GM12878 (cell line): ENCODE measurements around the gene CD2. TPM values are rescaled to one million over a fixed set of nuclear protein-coding genes. Genes with fewer than 3 reads are reported as not detected.

ENCODE experiments used
- ATAC-seq: fragments of 200-7000 bp; cut with Tn5 transposase; 3 replicates; pipeline ENCODE4 v1.9.1; 2020; ENCODE audit warnings: mild to moderate bottlenecking, moderate library complexity
- BruUV-seq: library from RNA; stranded (reverse); fragments of 400-500 nt; replicated peaks from 2 replicates; lab custom pipeline; 2021; lab: Mats Ljungman, UMichigan
- CTCF ChIA-PET: fragments of 300-600 bp; sonication (Branson Sonifier 250); formaldehyde crosslinking; extraction: SDS; loops from one replicate; lab custom pipeline; 2021; ENCODE audit warnings: inconsistent platforms; lab: Yijun Ruan, JAX
- POLR2A ChIA-PET: fragments of 350-600 bp; formaldehyde crosslinking; extraction: SDS; loops from one replicate; lab custom pipeline; 2021; ENCODE audit warnings: inconsistent platforms; lab: Charles Lee
- RAD21 ChIA-PET: fragments of 300-600 bp; sonication (Branson Sonifier 250); formaldehyde crosslinking; loops from one replicate; lab custom pipeline; 2023; ENCODE audit warnings: antibody characterized with exemption; ENCODE audit not compliant: unreplicated experiment; lab: Charles Lee
- SMC1A ChIA-PET: fragments of 300-600 bp; sonication (Branson Sonifier 250); formaldehyde crosslinking; loops from one replicate; lab custom pipeline; 2023; ENCODE audit not compliant: unreplicated experiment, uncharacterized antibody; lab: Charles Lee
- DNase-seq: peaks from one replicate; pipeline ENCODE4 v3.0.0-alpha.2; 2011; ENCODE audit warnings: low read depth, low spot score
- FAIRE-seq: peaks from 3 replicates; lab custom pipeline; 2011; peaks lifted over from hg19 to GRCh38; lab: Jason Lieb, UNC
- H2AFZ ChIP-seq: 2 replicates; pipeline ENCODE4 v1.6.0; 2011; ENCODE audit warnings: low read depth, low read length, control low read depth; ENCODE audit not compliant: control insufficient read depth
- H3K27ac ChIP-seq: 2 replicates; pipeline ENCODE4 v1.5.1; 2011; ENCODE audit warnings: control low read depth; ENCODE audit not compliant: control insufficient read depth, insufficient read depth
- H3K27me3 ChIP-seq, 2 experiments: replicated peaks in 1 of 2; 2 replicates each; pipeline versions ENCODE4 v1.6.0 to v1.6.1; 2011; ENCODE audit warnings: low read length in 1 of 2; ENCODE audit not compliant: control insufficient read depth in 2 of 2, insufficient read depth in 2 of 2
- H3K36me3 ChIP-seq, 2 experiments: 2 replicates each; pipeline ENCODE4 v1.5.1; 2011; ENCODE audit warnings: low read length in 1 of 2; ENCODE audit not compliant: control insufficient read depth in 2 of 2, insufficient read depth in 2 of 2
- H3K4me1 ChIP-seq: 2 replicates; pipeline ENCODE4 v1.6.1; 2011; ENCODE audit warnings: mild to moderate bottlenecking, low read length, moderate library complexity, mixed read lengths; ENCODE audit not compliant: control insufficient read depth, insufficient read depth
- H3K4me2 ChIP-seq: 2 replicates; pipeline ENCODE4 v1.6.0; 2011; ENCODE audit warnings: control low read depth; ENCODE audit not compliant: control insufficient read depth, insufficient read depth
- H3K4me3 ChIP-seq: fragments of 200-600 bp; sonication (generic); 2 replicates; pipeline ENCODE4 v1.5.1; 2016
- H3K79me2 ChIP-seq: 2 replicates; pipeline ENCODE4 v1.6.0; 2011; ENCODE audit warnings: low read length; ENCODE audit not compliant: control insufficient read depth, insufficient read depth
- H3K9ac ChIP-seq: 2 replicates; pipeline ENCODE4 v1.8.0; 2011; ENCODE audit warnings: low read length, control low read depth, mixed read lengths; ENCODE audit not compliant: control insufficient read depth, insufficient read depth
- H3K9me3 ChIP-seq: replicated peaks from 3 replicates; pipeline ENCODE4 v1.5.1; 2011; ENCODE audit warnings: mild to moderate bottlenecking, low read length; ENCODE audit not compliant: control insufficient read depth, insufficient read depth
- H4K20me1 ChIP-seq: 2 replicates; pipeline ENCODE4 v1.6.0; 2011; ENCODE audit not compliant: control insufficient read depth, insufficient read depth
- BCL3 ChIP-seq: IDR thresholded peaks from 2 replicates; pipeline ENCODE4 v1.6.1; 2011; ENCODE audit warnings: borderline replicate concordance, low read depth, mild to moderate bottlenecking, moderate library complexity, low read length; ENCODE audit not compliant: insufficient read depth, poor library complexity, severe bottlenecking
- BMI1 ChIP-seq: fragments of 450-650 bp; IDR thresholded peaks from 2 replicates; pipeline ENCODE4 v1.6.1; 2016; ENCODE audit warnings: mild to moderate bottlenecking, moderate library complexity, borderline replicate concordance
- DPF2 ChIP-seq: fragments of 450-650 bp; IDR thresholded peaks from 2 replicates; pipeline ENCODE4 v1.6.1; 2017; ENCODE audit warnings: mild to moderate bottlenecking
- IRF5 ChIP-seq: fragments of 450-650 bp; IDR thresholded peaks from 2 replicates; pipeline ENCODE4 v1.6.1; 2017; ENCODE audit warnings: borderline replicate concordance
- LARP7 ChIP-seq: fragments of 450-650 bp; IDR thresholded peaks from 2 replicates; pipeline ENCODE4 v1.6.1; 2017; ENCODE audit warnings: mild to moderate bottlenecking
- NFIC ChIP-seq: IDR thresholded peaks from 2 replicates; pipeline ENCODE4 v1.6.1; 2012; ENCODE audit warnings: low read depth, mild to moderate bottlenecking, inconsistent platforms, low read length, moderate library complexity
- PML ChIP-seq: IDR thresholded peaks from 2 replicates; pipeline ENCODE4 v1.6.1; 2012; ENCODE audit warnings: low read length, inconsistent platforms
- PRDM15 ChIP-seq: fragments of 450-650 bp; formaldehyde crosslinking; IDR thresholded peaks from 2 replicates; pipeline ENCODE4 v1.4.0; 2020; ENCODE audit warnings: mild to moderate bottlenecking, moderate library complexity
- SPI1 ChIP-seq: IDR thresholded peaks from 2 replicates; pipeline ENCODE4 v1.6.1; 2011; ENCODE audit warnings: low read depth, mild to moderate bottlenecking, low read length, moderate library complexity, borderline replicate concordance; ENCODE audit not compliant: insufficient read depth
- YY1 ChIP-seq: IDR thresholded peaks from 2 replicates; pipeline ENCODE4 v1.6.1; 2011; ENCODE audit warnings: low read depth, mild to moderate bottlenecking, low read length
- ZBTB40 ChIP-seq: fragments of 450-650 bp; IDR thresholded peaks from 2 replicates; pipeline ENCODE4 v1.6.1; 2016; ENCODE audit warnings: mild to moderate bottlenecking, moderate library complexity, borderline replicate concordance
- ZNF217 ChIP-seq: fragments of 450-650 bp; IDR thresholded peaks from 2 replicates; pipeline ENCODE4 v1.6.1; 2017; ENCODE audit warnings: antibody characterized with exemption, mild to moderate bottlenecking
- ZNF622 ChIP-seq: fragments of 450-650 bp; IDR thresholded peaks from 2 replicates; pipeline ENCODE4 v1.6.1; 2017; ENCODE audit warnings: mild to moderate bottlenecking, inconsistent platforms
- WGBS: methylation state at CpG from one replicate; pipeline ENCODE4 v1.1.6; 2016; ENCODE audit warnings: low lambda C conversion rate; ENCODE audit not compliant: insufficient replicate concordance, insufficient coverage; ENCODE audit errors: missing lambda C conversion rate; 5-methylcytosine and 5-hydroxymethylcytosine counted together
- in situ Hi-C: fragments of 300-500 bp; cut with MboI; formaldehyde crosslinking; loops from 9 replicates; pipeline ENCODE4 v1.14.3; 2018; ENCODE audit warnings: mixed read lengths
- intact Hi-C: fragments of 100-400 bp; cut with micrococcal nuclease; formaldehyde crosslinking; loops from one replicate; pipeline ENCODE4 v1.14.2; 2022; ENCODE audit not compliant: unreplicated experiment
- polyA plus RNA-seq, 11 experiments: library from polyadenylated mRNA; depleted of rRNA in 4 of 11; unstranded in 6 of 11; stranded (reverse) in 5 of 11; fragments of >200 nt; fragmentation: Nextera tagmentation in 4 of 11; fragmentation: Illumina TruSeq in 1 of 11; extraction: Ambion mirVana in 4 of 11; extraction: Trizol in 1 of 11; gene quantifications; 1 replicate in 1 of 11; 2 replicates in 10 of 11; pipeline versions ENCODE4 v1.2.1 to v1.2.3, GENCODE V29; 2011 to 2016; ENCODE audit warnings: inconsistent platforms in 2 of 11, missing spikeins in 2 of 11, low read depth in 1 of 11
- total RNA-seq, 4 experiments: library from RNA; depleted of rRNA in 3 of 4; stranded (reverse); fragments of >200 nt in 3 of 4; fragmentation: Illumina TruSeq in 1 of 4; extraction: Trizol in 1 of 4; gene quantifications; 2 replicates each; pipeline versions ENCODE4 v1.2.1 to v1.2.3, GENCODE V29; 2013 to 2021

Gene CD2
- total and polyA plus RNA-seq, 10 of the 15 experiments (the other 5 are each of a cell fraction or from before 2014, with no cell fraction given), result 0.15 to 4.3 (median 2.8) TPM

GRCh38 chr1:116806245-116806644 is 52.0 kb downstream of the CD2 start:
- Histone ChIP-seq H2AFZ (no peak overlapping the region), H3K79me2 (no peaks in the 10 kb centered on the region), H3K27me3 (no peaks in the 10 kb centered on the region), H4K20me1 (no peaks in the 10 kb centered on the region), H3K4me2 (no peak overlapping the region), H3K27ac (no peak overlapping the region), H3K4me1 (peaks cover 5% of the 10 kb centered on the region), H3K36me3 (no peaks in the 10 kb centered on the region), H3K9me3 (peaks cover under 1% of the 10 kb centered on the region; the same call in 2 of the 3 replicates), H3K9ac (no peak overlapping the region), H3K4me3 (no peak overlapping the region)
- SMC1A ChIA-PET, result interaction anchor here (1.0 to 5.0 kb wide), 12 partner anchors 10 to 250 kb away, joined by 3 to 35 read pairs (median 6); no protein-coding TSS in a partner anchor
- CTCF ChIA-PET, result interaction anchor here (0.8 to 3.5 kb wide), 8 partner anchors 9 to 72 kb away, joined by 3 to 14 read pairs (median 4); no protein-coding TSS in a partner anchor
- intact Hi-C loops (no loop called here), in situ Hi-C loops (no loop called here)
- no TSS peak for BruUV-seq
- RAD21 ChIA-PET, result interaction anchor here (0.6 to 2.6 kb wide), 7 partner anchors 10 to 110 kb away, joined by 3 to 15 read pairs (median 4); no protein-coding TSS in a partner anchor
- FAIRE-seq (peak; percentile 69), ATAC-seq (peak; percentile 81), DNase-seq (peak; percentile 76)
- POLR2A ChIA-PET, result interaction anchor here (1.2 kb wide), 2 partner anchors 9 to 10 kb away, joined by 3 read pairs; no protein-coding TSS in a partner anchor
- WGBS, result 60% methylated on average over 1 of the region's 1 CpG
- no peak for TF ChIP-seq SPI1
- no peak for TF ChIP-seq ZNF622
- no peak for TF ChIP-seq BMI1
- no peak for TF ChIP-seq PRDM15 (CRISPR knock-in tag)
- no peak for TF ChIP-seq ZNF217
- no peak for TF ChIP-seq IRF5
- TF ChIP-seq LARP7, result no peak
- no peak for TF ChIP-seq DPF2
- TF ChIP-seq PML, result no peak
- no peak for TF ChIP-seq NFIC
- TF ChIP-seq ZBTB40, result no peak
- no peak for TF ChIP-seq YY1
- TF ChIP-seq BCL3, result no peak
